Measurements from ENCODE around the gene LAMA5. TPM values are rescaled to one million over a fixed set of nuclear protein-coding genes. Genes with fewer than 3 reads are reported as not detected.

LAMA5 gene
- total RNA-seq, 1 donor from 2014 or later: 89.3 TPM

GRCh38 chr20:62355516-62355877, 11.6 kb downstream of the LAMA5 start:
- intact Hi-C loops (cut with DNase I): no loop called here
- peak; percentile 40 for ATAC-seq
- peak; percentile 69 for DNase-seq (ENCODE audit: missing footprints)

- ATAC-seq: no peak
- DNase-seq (ENCODE audit: missing footprints): peak; percentile 27
- intact Hi-C loops (cut with DNase I): no loop called here
Measured at GRCh38 chr20:62354811-62355341, 12.2 kb downstream of the LAMA5 start.

GRCh38 chr20:62354031-62354808, 12.9 kb downstream of the LAMA5 start:
- intact Hi-C loops (cut with DNase I): no loop called here
- DNase-seq (ENCODE audit: missing footprints) (peak; percentile 62), ATAC-seq (no peak)

DNA sequence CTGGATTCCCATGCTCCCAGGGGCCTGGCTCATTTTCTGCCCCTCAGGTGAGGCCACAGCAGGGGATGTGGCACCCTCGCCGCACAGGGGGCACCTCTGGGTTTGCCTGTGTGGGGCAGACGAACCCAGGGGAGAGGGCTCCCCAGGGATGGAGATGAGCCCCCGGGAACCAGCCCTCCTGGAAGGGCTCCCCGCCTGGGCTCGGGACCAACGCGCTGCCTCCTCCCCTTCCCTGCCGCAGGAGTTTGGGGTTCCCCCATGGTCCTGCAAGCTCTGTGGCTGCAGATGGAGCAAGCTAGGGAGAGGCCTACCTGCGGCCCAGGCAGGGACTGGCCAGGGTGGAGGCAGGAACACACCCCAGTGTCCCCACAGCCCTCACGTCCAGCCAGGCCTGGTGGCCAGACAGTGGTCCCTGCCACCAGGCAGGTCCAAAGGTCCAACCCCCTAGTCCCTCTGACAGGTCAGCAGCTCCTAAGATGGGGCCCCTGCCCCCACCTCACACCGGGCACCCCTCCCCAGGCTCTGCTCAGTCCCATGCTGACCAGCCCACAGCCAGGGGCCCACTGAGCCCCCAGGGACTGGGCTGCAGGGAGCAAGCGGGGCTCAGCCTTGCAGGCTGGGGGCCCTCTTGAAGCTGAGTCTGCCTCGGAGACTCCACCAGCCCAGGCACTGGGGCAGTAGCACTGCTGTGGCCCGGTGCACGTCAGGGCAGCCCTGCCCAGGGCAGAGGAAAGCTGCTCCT, 13.7 kb downstream of the LAMA5 start:
- no peak for ATAC-seq
- intact Hi-C loops (cut with DNase I): loop anchor here (2.0 kb wide), 2 partner anchors 13 to 23 kb away; partner anchors contain the start of gene LAMA5
- DNase-seq (ENCODE audit: missing footprints): peak; percentile 49

GRCh38 chr20:62352402-62353288, 14.5 kb downstream of the LAMA5 start:
- ATAC-seq: peak; percentile 70
- intact Hi-C loops (cut with DNase I): loop anchor here (2.0 kb wide), 2 partner anchors 14 to 24 kb away; partner anchors contain the start of gene LAMA5
- peak; percentile 85 for DNase-seq (ENCODE audit: missing footprints)

DNA sequence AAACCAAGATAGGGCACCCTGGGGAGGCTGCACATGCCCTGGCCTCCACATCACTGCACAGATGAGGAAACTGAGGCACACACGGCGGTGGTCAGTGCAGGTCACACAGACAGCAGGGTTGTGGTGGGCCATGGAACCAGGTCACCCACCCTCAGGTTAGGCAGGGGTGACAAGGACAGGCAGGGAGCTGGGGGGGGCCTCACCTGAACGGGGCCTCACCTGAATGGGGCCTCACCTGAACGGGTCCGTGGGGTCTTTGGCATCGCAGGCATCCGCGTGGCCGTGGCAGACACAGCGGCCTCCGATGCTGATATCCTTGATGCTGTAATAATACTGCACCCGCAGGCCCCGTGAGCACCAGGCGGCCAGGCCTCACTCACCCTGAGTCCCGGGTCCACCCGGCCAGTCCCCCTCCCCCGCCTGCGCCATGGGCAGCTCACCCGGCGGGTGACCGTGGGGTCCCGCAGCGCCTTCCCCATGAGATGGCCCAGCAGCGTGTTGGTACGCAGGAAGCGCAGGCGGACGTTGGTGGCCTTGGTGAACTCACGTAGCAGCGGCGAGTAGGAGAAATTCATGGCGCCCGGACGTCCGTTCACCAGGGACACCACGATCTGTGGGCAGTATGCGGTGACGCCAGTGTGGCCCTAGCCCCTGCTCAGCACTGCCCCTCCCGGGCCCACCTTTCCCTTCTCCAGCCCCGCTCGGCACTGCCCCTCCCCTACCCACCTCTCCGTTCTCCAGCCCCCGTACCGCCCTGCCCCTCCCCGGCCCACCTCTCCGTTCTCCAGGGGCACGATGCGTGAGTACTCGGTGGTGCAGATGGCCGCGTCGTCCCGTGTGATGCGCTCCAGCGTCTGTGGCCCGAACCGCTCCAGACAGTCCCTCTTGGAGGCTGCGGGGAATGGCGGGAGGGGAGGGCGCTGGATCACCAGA, 15.4 kb downstream of the LAMA5 start:
- intact Hi-C loops (cut with DNase I): loop anchor here (2.0 kb wide), 2 partner anchors 15 to 25 kb away; partner anchors contain the start of gene LAMA5
- peak; percentile 48 for DNase-seq (ENCODE audit: missing footprints)

GRCh38 chr20:62350629-62351422, 16.3 kb downstream of the LAMA5 start:
- ATAC-seq: no peak
- intact Hi-C loops (cut with DNase I): no loop called here
- DNase-seq (ENCODE audit: missing footprints): peak; percentile 41

More for the DNA sequence above, 15.4 kb downstream of the LAMA5 start:
- no peak for ATAC-seq

DNA sequence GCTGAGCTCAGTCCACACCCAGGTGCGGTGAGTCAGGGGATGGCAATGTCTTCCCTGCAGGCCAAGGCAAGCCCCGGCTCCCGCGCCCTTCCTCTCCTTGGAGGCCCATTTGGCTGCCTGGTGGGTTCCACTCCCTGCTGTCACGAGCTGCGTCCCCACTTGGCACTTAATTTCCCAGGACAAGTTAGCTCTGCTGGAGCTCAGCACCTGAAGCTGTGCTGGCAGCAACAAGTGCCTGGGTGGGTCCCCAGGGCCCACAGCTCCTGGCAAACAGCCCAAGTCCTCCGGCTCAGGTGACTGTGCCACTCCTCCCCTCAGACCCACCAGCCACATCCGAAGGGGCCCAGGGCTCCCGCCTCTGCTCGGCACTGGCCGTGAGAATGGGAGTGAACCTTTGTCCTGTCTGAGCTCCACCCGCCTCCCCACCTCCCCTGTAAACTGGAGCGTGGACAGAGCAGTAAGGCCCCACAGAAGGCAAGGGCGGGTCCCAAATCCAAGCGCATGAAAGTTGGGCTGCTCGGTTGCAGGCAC, 16.9 kb downstream of the LAMA5 start:
- ATAC-seq (no peak), DNase-seq (ENCODE audit: missing footprints) (peak; percentile 45)
- intact Hi-C loops (cut with DNase I): no loop called here

DNA sequence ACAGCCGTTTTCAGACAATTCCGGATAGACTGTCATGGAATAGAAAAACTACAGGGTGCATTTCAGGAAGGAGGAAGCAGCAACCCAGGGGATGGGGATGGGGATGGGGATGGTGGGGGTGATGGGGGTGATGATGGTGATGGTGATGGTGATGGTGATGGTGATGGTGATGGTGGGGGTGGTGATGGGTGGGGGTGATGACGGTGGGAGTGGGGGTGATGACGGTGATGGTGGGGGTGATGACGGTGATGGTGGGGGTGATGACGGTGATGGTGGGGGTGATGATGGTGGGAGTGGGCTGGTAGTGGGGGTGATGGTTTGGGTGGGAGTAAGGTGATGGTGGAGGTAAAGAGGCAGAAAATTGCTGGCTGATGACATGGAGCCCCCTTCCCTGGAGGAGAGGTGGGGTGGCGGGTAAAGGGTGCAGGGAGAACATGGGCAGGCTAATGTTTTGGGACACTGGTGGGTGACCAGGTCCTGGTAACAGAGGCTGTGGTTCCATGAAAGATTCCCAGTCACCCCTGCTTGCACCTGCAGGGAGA, 17.5 kb downstream of the LAMA5 start:
- ATAC-seq (no peak), DNase-seq (ENCODE audit: missing footprints) (no peak)
- intact Hi-C loops (cut with DNase I): loop anchor here (5.0 kb wide), 1 partner anchor 42 kb away; no protein-coding TSS in a partner anchor

GRCh38 chr20:62348604-62349003, 18.5 kb downstream of the LAMA5 start:
- intact Hi-C loops (cut with DNase I): loop anchor here (5.0 kb wide), 1 partner anchor 41 kb away; no protein-coding TSS in a partner anchor
- no peak for DNase-seq (ENCODE audit: missing footprints)
- ATAC-seq: no peak

- intact Hi-C loops (cut with DNase I): loop anchor here (5.0 kb wide), 1 partner anchor 40 kb away; no protein-coding TSS in a partner anchor
- DNase-seq (ENCODE audit: missing footprints): no peak
- ATAC-seq: no peak
Measured at GRCh38 chr20:62347445-62347844, 19.7 kb downstream of the LAMA5 start.

- DNase-seq (ENCODE audit: missing footprints): no peak
- intact Hi-C loops (cut with DNase I): loop anchor here (5.0 kb wide), 1 partner anchor 40 kb away; no protein-coding TSS in a partner anchor
- no peak for ATAC-seq
Measured at GRCh38 chr20:62347151-62347404, 20.0 kb downstream of the LAMA5 start.

GRCh38 chr20:62346398-62347150, 20.5 kb downstream of the LAMA5 start:
- intact Hi-C loops (cut with DNase I): loop anchor here (5.0 kb wide), 1 partner anchor 39 kb away; no protein-coding TSS in a partner anchor
- DNase-seq (ENCODE audit: missing footprints) (peak; percentile 45), ATAC-seq (no peak)

DNA sequence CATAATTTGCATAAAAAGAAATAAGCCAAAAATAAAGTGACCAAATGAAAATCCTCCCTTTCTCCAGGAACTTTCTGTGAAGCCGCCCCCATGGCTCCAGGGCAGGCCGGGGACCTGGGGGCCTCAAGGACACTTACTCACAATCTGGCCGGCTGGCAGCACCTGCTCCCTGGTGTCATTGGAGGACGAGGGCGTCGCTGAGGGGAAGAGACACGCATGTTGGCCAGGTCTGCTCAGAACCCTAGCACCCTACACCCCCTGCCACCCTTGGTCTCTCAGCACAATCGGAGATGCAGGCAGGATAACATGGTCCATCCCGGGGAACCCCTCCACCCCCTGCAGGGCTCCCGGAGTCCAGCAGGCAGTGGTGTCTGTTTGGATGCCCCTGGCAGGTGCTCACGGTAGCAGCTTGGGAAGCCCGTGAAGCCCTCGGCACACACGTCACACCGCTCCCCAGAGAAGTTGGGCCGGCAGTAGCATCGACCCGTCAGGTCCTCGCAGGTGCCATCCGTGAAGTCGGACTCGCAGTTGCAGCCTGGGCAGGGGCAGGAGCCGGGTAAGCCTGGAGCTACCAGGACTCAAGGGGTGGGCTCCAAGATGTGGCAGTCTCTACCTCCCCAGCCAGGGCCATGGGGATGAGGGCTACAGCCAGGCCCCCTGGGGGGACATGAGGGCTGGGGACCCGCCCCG, 21.3 kb downstream of the LAMA5 start:
- intact Hi-C loops (cut with DNase I): loop anchor here (5.0 kb wide), 1 partner anchor 39 kb away; no protein-coding TSS in a partner anchor
- peak; percentile 52 for DNase-seq (ENCODE audit: missing footprints)
- no peak for ATAC-seq

DNA sequence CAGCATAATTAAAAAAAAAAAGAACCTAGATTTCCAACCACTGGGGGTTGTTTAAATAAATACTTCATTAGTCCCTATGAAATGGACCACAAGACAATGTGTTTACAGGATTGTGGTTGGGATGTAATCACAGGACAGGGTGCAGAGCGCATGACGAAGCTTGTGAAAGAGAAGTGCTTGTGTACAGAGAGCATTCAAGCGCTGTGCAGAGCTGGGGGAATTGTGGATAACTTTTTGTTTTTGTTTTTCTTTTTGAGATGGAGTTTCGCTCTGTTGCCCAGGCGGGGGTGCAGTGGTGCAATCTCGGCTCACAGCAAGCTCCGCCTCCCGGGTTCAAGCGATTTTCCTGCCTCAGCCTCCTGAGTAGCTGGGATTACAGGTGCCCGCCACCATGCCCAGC, 22.3 kb downstream of the LAMA5 start:
- peak; percentile 23 for DNase-seq (ENCODE audit: missing footprints)
- no peak for ATAC-seq
- intact Hi-C loops (cut with DNase I): loop anchor here (5.0 kb wide), 1 partner anchor 37 kb away; no protein-coding TSS in a partner anchor
